ENCODE measurements around the gene PBX3. TPM values are rescaled to one million over a fixed set of nuclear protein-coding genes. Genes with fewer than 3 reads are reported as not detected.

PBX3 gene
- total RNA-seq: 105 and 190 TPM in 2 replicates

DNA sequence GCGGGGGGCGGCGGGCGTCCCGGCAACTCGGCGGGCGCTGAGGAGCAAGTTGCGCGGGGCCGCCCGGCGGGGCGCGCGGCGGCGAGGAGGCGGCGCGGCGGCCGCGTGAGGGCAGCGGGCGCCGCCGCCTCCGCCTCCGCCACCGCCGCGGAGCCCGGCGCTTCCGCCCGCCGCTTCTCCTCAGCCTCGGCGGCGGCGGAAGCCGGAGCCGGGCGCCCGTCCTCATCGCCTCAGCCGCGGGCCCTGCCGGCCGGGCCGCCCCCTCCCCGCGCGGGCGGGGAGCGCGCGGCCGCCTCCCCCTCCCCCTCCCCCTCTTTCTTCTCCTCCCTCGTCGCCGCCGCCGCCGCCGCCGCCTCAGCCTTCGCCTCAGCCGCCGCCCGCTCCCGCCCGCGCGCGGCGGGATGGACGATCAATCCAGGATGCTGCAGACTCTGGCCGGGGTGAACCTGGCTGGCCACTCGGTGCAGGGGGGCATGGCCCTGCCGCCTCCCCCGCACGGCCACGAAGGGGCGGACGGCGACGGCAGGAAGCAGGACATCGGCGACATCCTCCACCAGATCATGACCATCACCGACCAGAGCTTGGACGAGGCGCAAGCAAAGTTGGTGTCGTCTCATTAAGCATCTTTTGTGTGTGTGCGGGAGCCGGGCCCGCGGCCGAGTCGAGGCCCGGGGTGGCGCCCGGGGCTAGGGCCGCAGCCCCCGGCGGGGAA, at the start of gene PBX3:
PBX3 (plus strand) TSS at position 321 of the 712 bp plus-strand sequence.

DNA sequence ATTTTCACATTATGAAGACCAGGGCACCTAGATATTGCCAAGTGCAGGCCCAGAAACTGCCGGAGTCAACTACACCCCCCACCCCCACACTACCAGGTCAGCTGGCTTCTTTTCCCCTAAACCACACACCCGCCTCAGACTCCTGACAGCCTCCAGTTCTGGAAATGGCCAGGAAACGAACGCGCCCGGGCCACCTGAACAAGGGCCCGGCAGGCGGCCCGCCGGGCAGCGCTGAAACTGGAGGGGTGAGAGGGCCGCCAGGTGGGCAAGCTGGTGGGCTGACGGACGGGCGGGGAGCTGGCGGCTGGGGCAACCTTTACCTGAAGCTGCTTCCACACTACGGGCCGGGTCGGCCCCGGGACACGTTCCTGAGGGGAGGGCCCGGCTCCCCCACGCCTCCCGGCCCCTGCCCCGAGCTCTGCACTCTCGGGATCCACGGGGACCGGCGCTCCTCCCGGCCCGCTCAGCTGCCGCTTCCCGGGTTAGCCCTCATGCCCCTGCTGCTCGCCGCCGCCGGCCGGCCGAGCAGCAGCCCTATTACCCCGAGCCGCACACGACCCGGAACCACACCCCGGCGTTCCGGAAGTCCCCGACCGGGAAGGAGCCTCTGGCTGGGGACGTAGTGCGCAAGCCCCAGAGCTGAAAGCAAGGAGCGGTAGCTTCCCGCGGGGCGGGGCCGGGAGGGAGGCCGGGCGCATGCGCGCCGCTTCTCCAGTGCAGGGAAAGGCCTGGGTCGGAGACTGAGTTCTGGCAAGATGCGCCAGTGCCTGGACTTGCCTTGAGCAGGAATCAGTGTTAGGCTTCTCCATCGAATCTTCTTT, 40.3 kb upstream of the PBX3 start, which contains the start of gene MAPKAP1:
MAPKAP1 (minus strand) TSS at position 558 of the 821 bp plus-strand sequence. CDS start 34,634 bp downstream, outside the sequence.

Other genes with a start within 250 kb of the PBX3 start
- 65.5 and 79.3 TPM in 2 replicates for gene MAPKAP1, start 40.2 kb upstream of the PBX3 start, total RNA-seq

All from bronchial smooth muscle cell (primary cell).